ENCODE results near the gene ATP8A2.

DNA sequence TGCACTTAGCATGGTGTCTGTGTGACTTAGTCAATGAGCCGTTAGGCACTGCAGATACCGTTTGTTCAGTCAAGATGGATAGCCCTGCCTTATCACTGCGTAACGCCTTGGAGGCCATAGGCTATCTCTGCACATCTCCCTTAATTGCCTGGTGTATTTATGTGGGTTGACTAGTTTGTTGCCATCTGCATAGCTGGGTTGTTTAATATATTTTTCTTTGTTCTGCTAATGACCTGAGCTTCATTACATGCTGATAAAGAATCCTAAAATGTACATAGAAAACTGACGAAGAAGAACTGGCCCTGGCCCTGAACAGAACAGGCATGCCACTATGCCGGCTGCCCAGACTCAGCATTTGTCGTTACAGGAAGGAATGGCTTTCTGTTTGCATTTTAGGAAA is 382.2 kb downstream of the ATP8A2 start:
- TF ChIP-seq, protein P1, sequence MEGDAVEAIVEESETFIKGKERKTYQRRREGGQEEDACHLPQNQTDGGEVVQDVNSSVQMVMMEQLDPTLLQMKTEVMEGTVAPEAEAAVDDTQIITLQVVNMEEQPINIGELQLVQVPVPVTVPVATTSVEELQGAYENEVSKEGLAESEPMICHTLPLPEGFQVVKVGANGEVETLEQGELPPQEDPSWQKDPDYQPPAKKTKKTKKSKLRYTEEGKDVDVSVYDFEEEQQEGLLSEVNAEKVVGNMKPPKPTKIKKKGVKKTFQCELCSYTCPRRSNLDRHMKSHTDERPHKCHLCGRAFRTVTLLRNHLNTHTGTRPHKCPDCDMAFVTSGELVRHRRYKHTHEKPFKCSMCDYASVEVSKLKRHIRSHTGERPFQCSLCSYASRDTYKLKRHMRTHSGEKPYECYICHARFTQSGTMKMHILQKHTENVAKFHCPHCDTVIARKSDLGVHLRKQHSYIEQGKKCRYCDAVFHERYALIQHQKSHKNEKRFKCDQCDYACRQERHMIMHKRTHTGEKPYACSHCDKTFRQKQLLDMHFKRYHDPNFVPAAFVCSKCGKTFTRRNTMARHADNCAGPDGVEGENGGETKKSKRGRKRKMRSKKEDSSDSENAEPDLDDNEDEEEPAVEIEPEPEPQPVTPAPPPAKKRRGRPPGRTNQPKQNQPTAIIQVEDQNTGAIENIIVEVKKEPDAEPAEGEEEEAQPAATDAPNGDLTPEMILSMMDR (conservative IDR thresholded peaks at IDR 0.05) = no peak
- TF ChIP-seq ZFX (IDR thresholded peaks at IDR 0.05) = no peak
